Aorta (tissue), 5 donors: ENCODE data around the gene ZNF121. TPM values are rescaled to one million over a fixed set of nuclear protein-coding genes. Genes with fewer than 3 reads are reported as not detected.
A peak's percentile ranks its signal among the peaks of the same experiment; 100 is the strongest.
"Not testable (repeated sequence)": the region's sequence is repeated elsewhere in the genome, so short reads cannot be mapped to it uniquely, and the experiment has no call there.

Experiments
- ATAC-seq: fragments of 200-7000 bp; cut with Tn5 transposase; one replicate; pipeline ENCODE4 v1.9.1; 2022; ENCODE audit warnings: moderate library complexity; ENCODE audit not compliant: low FRiP score
- DNase-seq, 2 donors: peaks; one replicate each; pipeline ENCODE4 v3.0.0-alpha.2; 2020
- H3K27ac ChIP-seq, 2 donors: one replicate each; pipeline ENCODE4 v1.5.1; 2013; ENCODE audit warnings: low read length in 2 of 2, mild to moderate bottlenecking in 2 of 2, moderate library complexity in 2 of 2, control low read depth in 1 of 2, inconsistent platforms in 1 of 2, low read depth in 1 of 2
- H3K27me3 ChIP-seq, 2 donors: one replicate each; pipeline ENCODE4 v1.6.1; 2013; ENCODE audit warnings: control low read depth in 1 of 2, low read length in 1 of 2, mild to moderate bottlenecking in 1 of 2, moderate library complexity in 1 of 2; ENCODE audit not compliant: insufficient read depth in 2 of 2, control insufficient read depth in 1 of 2
- H3K36me3 ChIP-seq, 2 donors: one replicate each; pipeline ENCODE4 v1.6.1; 2013; ENCODE audit warnings: control low read depth in 1 of 2, low read length in 1 of 2, mild to moderate bottlenecking in 1 of 2; ENCODE audit not compliant: insufficient read depth in 2 of 2, control insufficient read depth in 1 of 2
- H3K4me1 ChIP-seq, 2 donors: one replicate each; pipeline ENCODE4 v1.6.1; 2013; ENCODE audit warnings: low read length in 2 of 2, control low read depth in 1 of 2, mild to moderate bottlenecking in 1 of 2, moderate library complexity in 1 of 2; ENCODE audit not compliant: insufficient read depth in 2 of 2, control insufficient read depth in 1 of 2
- H3K4me3 ChIP-seq, 2 donors: one replicate each; pipeline ENCODE4 v1.5.1; 2013; ENCODE audit warnings: low read length in 2 of 2, control low read depth in 1 of 2, mild to moderate bottlenecking in 1 of 2
- H3K9me3 ChIP-seq: one replicate; pipeline ENCODE4 v1.6.1; 2013; ENCODE audit warnings: mild to moderate bottlenecking, low read length; ENCODE audit not compliant: control insufficient read depth
- WGBS, 2 donors: extraction: QIAGEN DNeasy Blood & Tissue Kit; methylation state at CpG; one replicate each; pipeline ENCODE4 v1.1.7; 2013; 5-methylcytosine and 5-hydroxymethylcytosine counted together
- intact Hi-C, 2 donors: fragments of 100-400 bp; cut with DNase I; formaldehyde crosslinking; loops; one replicate each; pipeline versions ENCODE4 v1.14.2 to v1.15.0; 2022
- polyA plus RNA-seq, 2 donors: library from polyadenylated mRNA; stranded (reverse); fragments of 200-250 nt; gene quantifications; one replicate each; pipeline ENCODE4 v1.2.3, GENCODE V29; 2013
- total RNA-seq, 2 donors: library from RNA; stranded (reverse); fragmentation: NEBNext Ultra II Directional; extraction: Animal tissue kit (Norgen Biotek cat#: 25700); gene quantifications; one replicate each; pipeline ENCODE4 v1.2.1, GENCODE V29; 2021
- donor health status: healthy with polysubstance abuse.
- donor health status: Bipolar disorder and iron deficiency.
- donor health status: DM: no; HTN: no; CAD: no.
- donor health status: DM: no; HTN: no; CAD: no.
- donor health status: DM: yes; HTN: yes; CAD: no.

The ZNF121 gene
- total and polyA plus RNA-seq, 4 donors: 3.6 to 31.2 (median 16.6) TPM

- no peak overlapping the region for H3K27ac ChIP-seq
- intact Hi-C loops: no loop called here
Measured at GRCh38 chr19:9547870-9548269, 36.4 kb downstream of the ZNF121 start.

GRCh38 chr19:9541281-9541680 lies 43.0 kb downstream of the ZNF121 start:
- ATAC-seq, intact Hi-C loops, H3K27me3 ChIP-seq, DNase-seq, H3K4me3 ChIP-seq, H3K9me3 ChIP-seq, H3K4me1 ChIP-seq, H3K27ac ChIP-seq, H3K36me3 ChIP-seq: not testable (repeated sequence)
- 84 to 93% methylated on average over 10 to 12 of the region's 12 CpGs for WGBS, 2 donors

More at GRCh38 chr19:9547870-9548269, 36.4 kb downstream of the ZNF121 start:
- no peak for ATAC-seq
- no peak for DNase-seq
- Histone ChIP-seq H3K27me3 (no peaks in the 10 kb centered on the region), H3K36me3 (no peaks in the 10 kb centered on the region), H3K4me3 (no peak overlapping the region), H3K9me3 (peaks cover 12% of the 10 kb centered on the region), H3K4me1 (no peaks in the 10 kb centered on the region)
- WGBS, 2 donors: 91% methylated on average over 11 of the region's 11 CpGs

DNA sequence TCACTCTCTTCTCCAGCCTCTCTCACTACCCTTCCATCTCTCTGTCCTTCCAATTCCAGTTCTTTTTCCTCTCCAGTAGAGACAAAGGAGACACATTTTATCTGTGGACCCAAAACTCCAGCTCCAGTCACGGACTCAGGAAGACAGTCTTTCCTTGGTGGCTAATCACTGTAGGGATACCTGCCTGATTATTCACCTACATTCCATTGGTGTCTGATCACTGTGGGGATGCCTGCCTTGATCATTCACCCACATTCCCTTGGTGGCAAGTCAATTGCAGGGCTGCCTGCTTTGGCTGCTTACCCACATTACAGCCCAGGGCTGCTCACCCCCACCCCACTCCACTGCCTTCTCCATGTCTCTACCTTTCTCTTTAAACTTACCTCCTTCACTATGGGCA lies 44.4 kb downstream of the ZNF121 start:
- not testable (repeated sequence) for H3K4me3 ChIP-seq, H3K4me1 ChIP-seq, H3K36me3 ChIP-seq, H3K27ac ChIP-seq, ATAC-seq, H3K9me3 ChIP-seq, H3K27me3 ChIP-seq, DNase-seq
- WGBS, 2 donors: 41 to 98% methylated on average over 1 of the region's 1 CpG
- intact Hi-C loops: loop anchor here in 1 of 2 donors (10.0 kb wide), 1 partner anchor 215 kb away; the partner anchor contains the start of gene ZNF559

DNA sequence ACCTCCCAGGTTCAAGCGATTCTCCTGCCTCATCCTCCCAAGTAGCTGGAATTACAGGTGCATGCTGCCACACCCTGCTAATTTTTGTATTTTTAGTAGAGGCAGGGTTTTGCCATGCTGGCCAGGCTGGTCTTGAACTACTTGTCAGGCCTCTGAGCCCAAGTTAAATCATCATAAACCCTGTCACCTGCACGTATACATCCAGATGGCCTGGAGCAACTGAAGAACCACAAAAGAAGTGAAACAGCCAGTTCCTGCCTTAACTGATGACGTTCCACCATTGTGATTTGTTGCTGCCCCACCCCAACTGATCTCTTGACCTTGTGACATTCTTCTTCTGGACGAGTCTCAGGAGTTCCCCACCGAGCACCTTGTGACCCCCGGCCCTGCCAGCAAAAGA lies 45.1 kb downstream of the ZNF121 start:
- H3K9me3 ChIP-seq, H3K4me1 ChIP-seq, H3K36me3 ChIP-seq, H3K27ac ChIP-seq, H3K4me3 ChIP-seq, ATAC-seq, H3K27me3 ChIP-seq, DNase-seq: not testable (repeated sequence)
- 87 to 92% methylated on average over 6 of the region's 6 CpGs for WGBS, 2 donors
- intact Hi-C loops: loop anchor here in 1 of 2 donors (10.0 kb wide), 1 partner anchor 214 kb away; the partner anchor contains the start of gene ZNF559

DNA sequence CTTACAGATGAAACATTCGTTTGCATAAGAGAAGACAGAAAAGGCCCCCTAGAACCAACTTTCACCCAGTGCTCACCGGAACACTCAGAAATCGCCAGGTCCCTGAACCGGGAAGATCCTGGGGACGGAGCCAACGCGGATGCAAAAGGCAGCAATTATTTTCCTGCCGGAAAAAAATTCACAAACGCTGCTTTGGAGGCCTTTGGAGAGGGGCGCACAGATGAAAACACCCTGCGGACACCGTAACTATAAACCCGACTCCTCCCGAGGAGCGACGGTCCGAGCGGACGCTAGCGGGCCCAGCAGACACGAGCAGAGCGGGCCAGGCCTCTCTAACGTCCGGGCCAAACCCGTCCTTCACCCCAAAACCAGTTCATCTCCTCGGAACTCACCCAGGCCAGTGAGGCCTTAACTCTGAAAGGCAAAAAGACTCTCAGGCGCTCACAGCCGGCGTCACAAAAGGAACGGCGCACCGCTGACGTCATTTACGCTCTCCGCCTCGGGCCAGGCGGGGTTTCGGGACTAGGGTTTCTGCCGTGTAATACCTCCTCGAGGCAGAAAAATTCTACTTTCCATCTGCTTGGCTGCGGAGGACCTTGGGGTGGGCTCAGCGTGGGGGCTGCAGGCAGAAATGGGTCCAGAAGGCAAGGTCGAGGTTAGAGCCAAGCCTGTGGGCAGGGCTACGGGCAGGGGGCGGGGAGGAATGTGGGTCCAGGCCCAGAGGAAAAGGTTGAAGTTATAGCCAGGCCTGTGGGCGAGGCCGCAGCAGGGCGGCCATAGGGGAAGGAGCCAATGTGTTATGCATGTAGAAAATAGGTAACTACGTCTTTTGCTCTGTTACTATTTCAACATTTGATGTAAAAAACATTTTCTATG lies 45.9 kb downstream of the ZNF121 start, which contains the start of gene ZNF426:
Gene ZNF426 (minus strand): TSS at position 463 of the 876 bp plus-strand sequence. CDS start 2,413 bp downstream, outside the sequence.
- intact Hi-C loops: loop anchor here in 1 of 2 donors (10.0 kb wide), 1 partner anchor 214 kb away; the partner anchor contains the start of gene ZNF559
- Histone ChIP-seq H3K36me3 (peaks cover 7 to 15% of the 10 kb centered on the region in 2 donors), H3K27me3 (no peaks in the 10 kb centered on the region), H3K4me3 (peak within 1 kb of the TSS; percentile 88 to 89), H3K9me3 (peaks cover 4% of the 10 kb centered on the region), H3K4me1 (no peaks in the 10 kb centered on the region), H3K27ac (peak within 1 kb of the TSS; percentile 33 to 73)
- 1% methylated on average over 49 of the region's 49 CpGs for WGBS, 2 donors
- peak; percentile 93 to 96 for DNase-seq
- ATAC-seq: peak; percentile 98

DNA sequence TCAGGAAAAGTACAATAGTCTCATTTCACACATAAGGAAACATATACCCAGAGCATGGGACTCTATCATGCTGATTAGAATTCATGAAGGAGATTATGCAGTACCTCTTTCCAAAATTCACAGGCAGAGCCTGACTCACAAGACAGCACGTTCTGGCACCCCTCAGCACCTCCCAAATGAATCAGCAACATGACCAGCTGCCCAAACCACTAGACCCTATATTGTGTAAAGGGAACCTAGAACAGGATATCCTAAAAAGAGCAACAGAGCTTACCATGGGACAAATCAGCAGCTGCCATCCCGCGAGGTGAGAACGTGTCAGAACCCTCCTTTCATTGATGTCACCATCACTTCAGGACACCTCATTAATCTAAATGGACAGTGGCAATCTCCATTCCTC lies 48.4 kb downstream of the ZNF121 start:
- peaks cover 10% of the 10 kb centered on the region for H3K9me3 ChIP-seq
- ATAC-seq: no peak
- WGBS, 2 donors: 94 to 100% methylated on average over 4 of the region's 4 CpGs
- peaks cover 19 to 33% of the 10 kb centered on the region in 2 donors for H3K36me3 ChIP-seq
- no peak overlapping the region for H3K4me3 ChIP-seq
- no peaks in the 10 kb centered on the region for H3K27me3 ChIP-seq
- intact Hi-C loops: loop anchor here in 1 of 2 donors (10.0 kb wide), 1 partner anchor 211 kb away; the partner anchor contains the start of gene ZNF559
- no peak for DNase-seq
- no peaks in the 10 kb centered on the region for H3K4me1 ChIP-seq
- H3K27ac ChIP-seq: no peak overlapping the region

- Histone ChIP-seq H3K27me3 (no peaks in the 10 kb centered on the region), H3K4me1 (no peaks in the 10 kb centered on the region), H3K4me3 (no peak overlapping the region), H3K36me3 (peaks cover 38 to 61% of the 10 kb centered on the region in 2 donors), H3K27ac (no peak overlapping the region), H3K9me3 (peaks cover 34% of the 10 kb centered on the region)
- intact Hi-C loops: loop anchor here in 1 of 2 donors (10.0 kb wide), 1 partner anchor 207 kb away; the partner anchor contains the start of gene ZNF559
- 98% methylated on average over 4 of the region's 4 CpGs for whole genome bisulfite sequencing, 2 donors
- DNase-seq (no peak), ATAC-seq (no peak)
Measured at GRCh38 chr19:9531933-9532332, 52.4 kb downstream of the ZNF121 start.

DNA sequence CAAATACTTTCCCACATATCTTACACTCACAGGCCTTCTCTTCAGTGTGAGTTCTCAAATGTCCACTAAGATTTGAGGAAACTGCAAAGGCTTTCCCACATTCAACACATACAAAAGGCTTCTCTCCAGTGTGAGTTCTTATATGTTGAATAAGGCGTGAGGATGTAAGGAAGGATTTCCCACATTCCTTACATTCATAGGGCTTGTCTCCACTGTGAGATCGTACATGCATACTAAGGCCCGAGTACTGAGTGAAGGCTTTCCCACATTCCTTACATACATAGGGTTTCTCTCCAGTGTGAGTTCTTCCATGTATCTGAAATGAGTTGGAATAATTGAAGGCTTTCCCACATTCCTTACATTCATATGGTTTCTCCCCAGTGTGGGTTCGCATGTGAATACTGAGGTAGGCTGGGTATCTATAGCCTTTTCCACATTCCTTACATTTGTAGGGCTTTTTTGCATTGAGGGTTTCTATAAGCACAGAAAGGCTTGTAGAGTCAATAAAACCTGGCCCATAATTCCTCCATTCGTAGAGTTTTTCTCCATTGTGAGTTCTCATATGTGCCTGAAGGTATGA lies 55.5 kb downstream of the ZNF121 start:
- WGBS, 2 donors: 97 to 98% methylated on average over 5 of the region's 5 CpGs
- DNase-seq (no peak), ATAC-seq (no peak)
- H3K27ac ChIP-seq: no peak overlapping the region
- peaks cover 35 to 59% of the 10 kb centered on the region in 2 donors for H3K36me3 ChIP-seq
- H3K4me3 ChIP-seq: peak overlapping the region; percentile 31 to 34
- H3K9me3 ChIP-seq: peaks cover 39% of the 10 kb centered on the region
- H3K27me3 ChIP-seq: no peaks in the 10 kb centered on the region
- H3K4me1 ChIP-seq: no peaks in the 10 kb centered on the region
- intact Hi-C loops: no loop called here
